ENCODE data around the gene MRPL49.

DNA sequence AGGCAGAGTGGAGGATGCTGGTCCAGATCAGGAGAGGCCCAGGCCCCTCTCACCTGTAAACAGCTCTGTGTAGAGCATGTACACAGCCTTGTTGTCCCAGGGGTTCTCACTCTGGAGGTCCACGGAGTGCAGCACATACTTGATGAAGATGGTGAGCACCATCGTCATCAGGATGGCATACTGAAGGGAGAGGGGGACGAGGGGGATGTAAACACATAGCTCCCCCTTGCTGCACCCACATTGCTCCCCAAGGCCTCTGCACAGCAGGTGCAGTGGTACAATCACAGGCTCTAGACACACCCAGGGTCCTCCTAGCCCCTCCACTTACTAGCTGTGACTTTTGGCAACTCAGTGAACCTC, 9.3 kb downstream of the MRPL49 start:
- TF ChIP-seq, protein P1, sequence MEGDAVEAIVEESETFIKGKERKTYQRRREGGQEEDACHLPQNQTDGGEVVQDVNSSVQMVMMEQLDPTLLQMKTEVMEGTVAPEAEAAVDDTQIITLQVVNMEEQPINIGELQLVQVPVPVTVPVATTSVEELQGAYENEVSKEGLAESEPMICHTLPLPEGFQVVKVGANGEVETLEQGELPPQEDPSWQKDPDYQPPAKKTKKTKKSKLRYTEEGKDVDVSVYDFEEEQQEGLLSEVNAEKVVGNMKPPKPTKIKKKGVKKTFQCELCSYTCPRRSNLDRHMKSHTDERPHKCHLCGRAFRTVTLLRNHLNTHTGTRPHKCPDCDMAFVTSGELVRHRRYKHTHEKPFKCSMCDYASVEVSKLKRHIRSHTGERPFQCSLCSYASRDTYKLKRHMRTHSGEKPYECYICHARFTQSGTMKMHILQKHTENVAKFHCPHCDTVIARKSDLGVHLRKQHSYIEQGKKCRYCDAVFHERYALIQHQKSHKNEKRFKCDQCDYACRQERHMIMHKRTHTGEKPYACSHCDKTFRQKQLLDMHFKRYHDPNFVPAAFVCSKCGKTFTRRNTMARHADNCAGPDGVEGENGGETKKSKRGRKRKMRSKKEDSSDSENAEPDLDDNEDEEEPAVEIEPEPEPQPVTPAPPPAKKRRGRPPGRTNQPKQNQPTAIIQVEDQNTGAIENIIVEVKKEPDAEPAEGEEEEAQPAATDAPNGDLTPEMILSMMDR (IDR thresholded peaks at IDR 0.05): no peak
- no peak for TF ChIP-seq POLR2AphosphoS5 (IDR thresholded peaks at IDR 0.05)
- no peak for TF ChIP-seq POLR2A (IDR thresholded peaks at IDR 0.05)
